GM12873 (cell line): ENCODE measurements around the gene NR4A3.

ENCODE experiments used
- CTCF ChIP-seq: IDR thresholded peaks from 2 replicates; pipeline ENCODE4 v1.5.1; 2012; ENCODE audit warnings: low read depth, mild to moderate bottlenecking, moderate library complexity, low read length, control low read depth; ENCODE audit not compliant: insufficient read depth; ENCODE audit errors: missing control alignments

Gene NR4A3

GRCh38 chr9:99808454-99808853, 13.2 kb upstream of the NR4A3 start:
- TF ChIP-seq CTCF: no peak

- TF ChIP-seq CTCF: no peak
Measured at GRCh38 chr9:99809586-99810319, 11.9 kb upstream of the NR4A3 start.

- no peak for TF ChIP-seq CTCF
Measured at GRCh38 chr9:99811172-99811571, 10.5 kb upstream of the NR4A3 start.

- no peak for TF ChIP-seq CTCF
Measured at GRCh38 chr9:99811598-99812383, 9.9 kb upstream of the NR4A3 start.

- TF ChIP-seq CTCF: no peak
Measured at GRCh38 chr9:99813739-99814138, 7.9 kb upstream of the NR4A3 start.

- TF ChIP-seq CTCF: no peak
Measured at GRCh38 chr9:99814359-99814758, 7.3 kb upstream of the NR4A3 start.

GRCh38 chr9:99816392-99816791, 5.3 kb upstream of the NR4A3 start:
- no peak for TF ChIP-seq CTCF
